SU-DHL-6 (cell line): ENCODE results near the gene PPM1B.

Experiments used
- H2AFZ ChIP-seq: fragments of 200-600 bp; sonication (generic); 2 replicates; pipeline ENCODE4 v1.6.1; 2014; ENCODE audit warnings: low read depth, mild to moderate bottlenecking, moderate library complexity, mixed read lengths, antibody characterized with exemption, low read length; ENCODE audit not compliant: severe bottlenecking
- H3F3A ChIP-seq: fragments of 200-600 bp; shearing (Covaris generic); 2 replicates; pipeline ENCODE4 v1.6.0; 2016; ENCODE audit warnings: antibody characterized with exemption, mild to moderate bottlenecking; ENCODE audit not compliant: insufficient read depth
- H3K27ac ChIP-seq: fragments of 200-600 bp; sonication (generic); 2 replicates; pipeline ENCODE4 v1.5.1; 2016; ENCODE audit warnings: low read depth, mild to moderate bottlenecking, low read length, moderate library complexity, mixed read lengths
- H3K27me3 ChIP-seq: fragments of 200-600 bp; sonication (generic), shearing (Covaris generic); 2 replicates; pipeline ENCODE4 v1.6.0; 2014; ENCODE audit warnings: mild to moderate bottlenecking, low read length
- H3K36me3 ChIP-seq: fragments of 200-600 bp; sonication (generic); 2 replicates; pipeline ENCODE4 v1.6.1; 2014; ENCODE audit warnings: mild to moderate bottlenecking, low read length, mixed read lengths
- H3K4me2 ChIP-seq: fragments of 300-600, 200-600 bp; shearing (Covaris generic), sonication (generic); 2 replicates; pipeline ENCODE4 v1.6.0; 2014; ENCODE audit warnings: low read length, low read depth, mild to moderate bottlenecking; ENCODE audit not compliant: poor library complexity, severe bottlenecking
- H3K4me3 ChIP-seq: fragments of 200-600 bp; sonication (generic); 2 replicates; pipeline ENCODE4 v1.5.1; 2014; ENCODE audit warnings: antibody characterized with exemption, low read length, mild to moderate bottlenecking, mixed read lengths; ENCODE audit not compliant: insufficient read depth, poor library complexity, severe bottlenecking
- H3K79me2 ChIP-seq: fragments of 200-600 bp; sonication (generic); 2 replicates; pipeline ENCODE4 v1.6.1; 2014; ENCODE audit warnings: mild to moderate bottlenecking, low read length, moderate library complexity; ENCODE audit not compliant: insufficient read depth
- H3K9ac ChIP-seq: fragments of 200-600 bp; sonication (generic); 2 replicates; pipeline ENCODE4 v1.7.0; 2014; ENCODE audit warnings: mild to moderate bottlenecking, low read length
- H3K9me2 ChIP-seq: fragments of 200-600 bp; sonication (generic); replicated peaks from 2 replicates; pipeline ENCODE4 v1.6.1; 2014; ENCODE audit warnings: low read length; ENCODE audit not compliant: insufficient read depth
- H3K9me3 ChIP-seq: fragments of 200-600 bp; sonication (generic); 2 replicates; pipeline ENCODE4 v1.6.1; 2014; ENCODE audit warnings: low read length, mixed read lengths; ENCODE audit not compliant: insufficient read depth
- H4K20me1 ChIP-seq: fragments of 200-600 bp; sonication (generic); 2 replicates; pipeline ENCODE4 v1.6.1; 2014; ENCODE audit warnings: low read depth, mild to moderate bottlenecking, antibody characterized with exemption, low read length, moderate library complexity, mixed read lengths
- EZH2phosphoT487 ChIP-seq: fragments of 200-600 bp; sonication (generic), shearing (Covaris generic); conservative IDR thresholded peaks from 2 replicates; pipeline ENCODE4 v1.6.1; 2018; ENCODE audit warnings: mild to moderate bottlenecking, antibody characterized with exemption, low read length, moderate library complexity, mixed read lengths
- TF ChIP-seq, protein P1 (sequence below): fragments of 200-600 bp; sonication (generic); IDR thresholded peaks from one replicate; pipeline ENCODE4 v1.5.1; 2017; ENCODE audit warnings: antibody characterized with exemption, mild to moderate bottlenecking, low read length, moderate library complexity; ENCODE audit not compliant: insufficient read depth, poor library complexity, severe bottlenecking

PPM1B gene

DNA sequence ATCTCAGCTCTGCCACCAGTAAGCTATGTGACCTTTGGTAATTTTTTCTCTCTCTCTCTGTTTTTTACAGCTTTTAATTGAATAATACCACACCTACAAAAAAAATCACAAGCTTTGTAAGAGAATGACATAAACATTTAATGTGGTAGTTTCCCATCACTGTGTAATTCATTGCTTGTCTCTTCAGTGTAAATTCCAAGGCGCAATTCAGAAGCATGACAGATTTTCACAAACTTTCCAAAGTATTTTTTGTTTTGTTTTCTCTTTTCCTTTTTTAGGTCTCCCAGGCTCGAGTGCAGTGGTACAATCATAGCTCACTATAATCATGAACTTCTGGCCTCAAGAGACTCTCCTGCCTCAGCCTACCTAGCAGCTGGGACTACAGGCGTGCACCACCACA, 25.0 kb upstream of the PPM1B start:
- TF ChIP-seq, protein P1, sequence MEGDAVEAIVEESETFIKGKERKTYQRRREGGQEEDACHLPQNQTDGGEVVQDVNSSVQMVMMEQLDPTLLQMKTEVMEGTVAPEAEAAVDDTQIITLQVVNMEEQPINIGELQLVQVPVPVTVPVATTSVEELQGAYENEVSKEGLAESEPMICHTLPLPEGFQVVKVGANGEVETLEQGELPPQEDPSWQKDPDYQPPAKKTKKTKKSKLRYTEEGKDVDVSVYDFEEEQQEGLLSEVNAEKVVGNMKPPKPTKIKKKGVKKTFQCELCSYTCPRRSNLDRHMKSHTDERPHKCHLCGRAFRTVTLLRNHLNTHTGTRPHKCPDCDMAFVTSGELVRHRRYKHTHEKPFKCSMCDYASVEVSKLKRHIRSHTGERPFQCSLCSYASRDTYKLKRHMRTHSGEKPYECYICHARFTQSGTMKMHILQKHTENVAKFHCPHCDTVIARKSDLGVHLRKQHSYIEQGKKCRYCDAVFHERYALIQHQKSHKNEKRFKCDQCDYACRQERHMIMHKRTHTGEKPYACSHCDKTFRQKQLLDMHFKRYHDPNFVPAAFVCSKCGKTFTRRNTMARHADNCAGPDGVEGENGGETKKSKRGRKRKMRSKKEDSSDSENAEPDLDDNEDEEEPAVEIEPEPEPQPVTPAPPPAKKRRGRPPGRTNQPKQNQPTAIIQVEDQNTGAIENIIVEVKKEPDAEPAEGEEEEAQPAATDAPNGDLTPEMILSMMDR = no peak
- no peak for TF ChIP-seq EZH2phosphoT487
- Histone ChIP-seq H3K4me3 (no peak overlapping the region), H3K4me2 (no peak overlapping the region), H3K27me3 (no peaks in the 10 kb centered on the region), H3K79me2 (no peaks in the 10 kb centered on the region), H3K27ac (no peak overlapping the region), H2AFZ (no peak overlapping the region), H3K9me2 (no peaks in the 10 kb centered on the region), H3K36me3 (no peaks in the 10 kb centered on the region), H4K20me1 (no peaks in the 10 kb centered on the region), H3K9me3 (no peaks in the 10 kb centered on the region), H3F3A (no peaks in the 10 kb centered on the region), H3K9ac (no peak overlapping the region)

DNA sequence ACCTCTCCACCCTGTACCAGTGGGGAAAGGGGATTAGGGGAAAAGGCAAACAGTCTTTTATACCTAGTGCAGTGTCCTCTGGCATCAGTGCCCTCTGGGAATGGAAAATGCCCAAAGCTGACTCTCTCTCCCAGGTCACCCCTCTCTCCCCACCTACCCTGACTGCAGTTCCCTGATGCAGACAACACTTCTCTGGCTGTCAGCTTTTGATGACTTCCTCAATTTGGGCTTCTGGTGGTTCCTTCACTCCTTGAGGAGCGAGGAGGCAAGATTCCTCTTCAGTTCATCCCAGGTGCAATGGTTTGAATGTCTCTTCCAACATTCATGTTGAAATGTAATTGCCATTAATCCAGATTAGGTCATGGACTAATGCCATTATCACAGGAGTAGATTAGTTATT, 19.7 kb upstream of the PPM1B start:
- H3K27ac ChIP-seq = no peak overlapping the region
- H4K20me1 ChIP-seq = no peaks in the 10 kb centered on the region
- H3K27me3 ChIP-seq = no peaks in the 10 kb centered on the region
- no peaks in the 10 kb centered on the region for H3K9me3 ChIP-seq
- no peaks in the 10 kb centered on the region for H3K9me2 ChIP-seq
- no peak overlapping the region for H3K4me3 ChIP-seq
- no peaks in the 10 kb centered on the region for H3F3A ChIP-seq
- no peak for TF ChIP-seq EZH2phosphoT487
- TF ChIP-seq, protein P1 = no peak
- no peak overlapping the region for H3K4me2 ChIP-seq
- H3K79me2 ChIP-seq = no peaks in the 10 kb centered on the region
- H3K9ac ChIP-seq = no peak overlapping the region
- no peaks in the 10 kb centered on the region for H3K36me3 ChIP-seq
- H2AFZ ChIP-seq = no peak overlapping the region

DNA sequence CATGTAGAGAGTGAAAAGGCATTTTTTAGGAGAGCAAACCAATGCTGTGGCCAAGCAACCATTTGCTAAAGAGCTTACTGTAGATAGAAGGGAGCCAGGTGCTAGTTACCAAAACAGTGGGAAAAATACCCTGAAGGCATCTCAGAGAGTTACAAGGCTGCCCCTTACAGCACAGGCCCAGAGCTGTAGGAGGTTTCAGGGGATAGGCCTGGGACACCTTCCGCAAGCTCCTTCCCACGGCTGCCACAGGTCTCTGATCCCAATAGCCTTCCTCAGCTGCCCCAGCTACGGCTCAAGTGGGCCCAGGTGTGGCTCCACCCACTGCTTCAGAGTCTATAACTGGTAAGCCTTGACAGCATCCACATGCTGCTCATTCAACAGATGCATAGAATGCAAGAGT, 18.2 kb upstream of the PPM1B start:
- no peaks in the 10 kb centered on the region for H3K27me3 ChIP-seq
- no peak overlapping the region for H3K9ac ChIP-seq
- H3K4me3 ChIP-seq = no peak overlapping the region
- H4K20me1 ChIP-seq = no peaks in the 10 kb centered on the region
- H3K36me3 ChIP-seq = no peaks in the 10 kb centered on the region
- H3K27ac ChIP-seq = no peak overlapping the region
- H3K4me2 ChIP-seq = no peak overlapping the region
- H3K79me2 ChIP-seq = no peaks in the 10 kb centered on the region
- no peaks in the 10 kb centered on the region for H3F3A ChIP-seq
- no peak overlapping the region for H2AFZ ChIP-seq
- no peaks in the 10 kb centered on the region for H3K9me2 ChIP-seq
- TF ChIP-seq, protein P1 = no peak
- TF ChIP-seq EZH2phosphoT487 = no peak
- no peaks in the 10 kb centered on the region for H3K9me3 ChIP-seq
